ENCODE data around the gene SEC11A. TPM values are rescaled to one million over a fixed set of nuclear protein-coding genes. Genes with fewer than 3 reads are reported as not detected.
A peak's percentile ranks its signal among the peaks of the same experiment; 100 is the strongest.
"Not testable (repeated sequence)": the region's sequence is repeated elsewhere in the genome, so short reads cannot be mapped to it uniquely, and the experiment has no call there.

The SEC11A gene
- total and polyA plus RNA-seq, 4 donors = 108 to 185 (median 130) TPM

GRCh38 chr15:84654689-84655453 is 61.1 kb downstream of the SEC11A start:
- whole genome bisulfite sequencing (ENCODE audit: insufficient coverage) = 7% methylated on average over 17 of the region's 19 CpGs
- peak overlapping the region; percentile 96 for H3K27ac ChIP-seq (ENCODE audit: low read depth, low read length)
- DNase-seq (ENCODE audit: low read depth in 4 of 6, low spot score in 6 of 6) = peak in 3 of 6 donors; percentile 46 to 93 (median 91)
- H3K4me1 ChIP-seq (ENCODE audit: control insufficient read depth, insufficient read depth, low read length) = peaks cover 61% of the 10 kb centered on the region
- peak overlapping the region; percentile 78 for H3K4me3 ChIP-seq (ENCODE audit: low read depth, low read length)
- H3K9me3 ChIP-seq (ENCODE audit: control insufficient read depth, insufficient read depth, low read length) = no peaks in the 10 kb centered on the region
- no peaks in the 10 kb centered on the region for H3K27me3 ChIP-seq (ENCODE audit: control insufficient read depth, insufficient read depth, low read length)
- H3K36me3 ChIP-seq (ENCODE audit: control insufficient read depth, insufficient read depth, low read length) = peaks cover 20% of the 10 kb centered on the region

GRCh38 chr15:84653910-84654688 is 61.8 kb downstream of the SEC11A start, which contains the start of gene WDR73:
Gene WDR73 (minus strand): TSS chr15:84654283. CDS start chr15:84654274, 9 bp downstream.
- Histone ChIP-seq H3K4me1 (ENCODE audit: control insufficient read depth, insufficient read depth, low read length) (peaks cover 61% of the 10 kb centered on the region), H3K27ac (ENCODE audit: low read depth, low read length) (peak within 1 kb of the TSS; percentile 96), H3K36me3 (ENCODE audit: control insufficient read depth, insufficient read depth, low read length) (peaks cover 22% of the 10 kb centered on the region), H3K4me3 (ENCODE audit: low read depth, low read length) (peak within 1 kb of the TSS; percentile 78), H3K27me3 (ENCODE audit: control insufficient read depth, insufficient read depth, low read length) (no peaks in the 10 kb centered on the region), H3K9me3 (ENCODE audit: control insufficient read depth, insufficient read depth, low read length) (no peaks in the 10 kb centered on the region)
- 0% methylated on average over 44 of the region's 49 CpGs for WGBS (ENCODE audit: insufficient coverage)
- DNase-seq (ENCODE audit: low read depth in 4 of 6, low spot score in 6 of 6) = peak; percentile 86 to 99 (median 98)

- no peak for DNase-seq (ENCODE audit: low read depth in 4 of 6, low spot score in 6 of 6)
- H3K36me3 ChIP-seq (ENCODE audit: control insufficient read depth, insufficient read depth, low read length) = peaks cover 26% of the 10 kb centered on the region
- WGBS (ENCODE audit: insufficient coverage) = 23% methylated on average over 7 of the region's 7 CpGs
- peaks cover 55% of the 10 kb centered on the region for H3K4me1 ChIP-seq (ENCODE audit: control insufficient read depth, insufficient read depth, low read length)
- no peaks in the 10 kb centered on the region for H3K27me3 ChIP-seq (ENCODE audit: control insufficient read depth, insufficient read depth, low read length)
- H3K9me3 ChIP-seq (ENCODE audit: control insufficient read depth, insufficient read depth, low read length) = no peaks in the 10 kb centered on the region
- H3K27ac ChIP-seq (ENCODE audit: low read depth, low read length) = peak overlapping the region; percentile 96
- H3K4me3 ChIP-seq (ENCODE audit: low read depth, low read length) = peak overlapping the region; percentile 78
These were observed 62.4 kb downstream of the SEC11A start for GRCh38 chr15:84653584-84653909.

GRCh38 chr15:84649706-84650105 is 66.2 kb downstream of the SEC11A start:
- DNase-seq (ENCODE audit: low read depth in 4 of 6, low spot score in 6 of 6) = no peak
- WGBS (ENCODE audit: insufficient coverage) = 100% methylated on average over 1 of the region's 2 CpGs
- H3K36me3 ChIP-seq (ENCODE audit: control insufficient read depth, insufficient read depth, low read length) = peaks cover 52% of the 10 kb centered on the region
- H3K27me3 ChIP-seq (ENCODE audit: control insufficient read depth, insufficient read depth, low read length) = no peaks in the 10 kb centered on the region
- H3K27ac ChIP-seq (ENCODE audit: low read depth, low read length) = no peak overlapping the region
- peaks cover 25% of the 10 kb centered on the region for H3K4me1 ChIP-seq (ENCODE audit: control insufficient read depth, insufficient read depth, low read length)
- H3K9me3 ChIP-seq (ENCODE audit: control insufficient read depth, insufficient read depth, low read length) = no peaks in the 10 kb centered on the region
- no peak overlapping the region for H3K4me3 ChIP-seq (ENCODE audit: low read depth, low read length)

DNA sequence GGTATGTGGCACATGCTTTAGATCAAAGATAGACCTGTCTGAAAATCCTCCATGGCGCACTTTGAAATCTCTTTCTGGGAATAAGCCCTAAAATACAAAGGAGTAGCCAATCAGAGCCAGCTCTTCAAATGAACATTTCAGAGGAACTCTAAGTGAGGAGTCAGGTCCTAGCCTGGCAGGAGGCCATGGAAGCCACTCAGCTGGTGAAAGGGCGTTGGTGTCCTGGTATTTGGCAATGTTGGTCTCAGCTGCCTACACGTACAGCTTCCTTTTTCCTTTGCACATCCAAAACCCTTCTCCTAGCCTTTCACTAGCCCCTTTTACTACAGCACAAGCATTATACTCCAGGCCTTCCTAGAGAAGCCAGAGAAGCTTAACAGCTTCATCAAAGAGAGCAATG is 67.4 kb downstream of the SEC11A start:
- no peak overlapping the region for H3K4me3 ChIP-seq (ENCODE audit: low read depth, low read length)
- peaks cover 63% of the 10 kb centered on the region for H3K36me3 ChIP-seq (ENCODE audit: control insufficient read depth, insufficient read depth, low read length)
- no peaks in the 10 kb centered on the region for H3K27me3 ChIP-seq (ENCODE audit: control insufficient read depth, insufficient read depth, low read length)
- WGBS (ENCODE audit: insufficient coverage) = 75% methylated on average over 2 of the region's 3 CpGs
- peaks cover 20% of the 10 kb centered on the region for H3K4me1 ChIP-seq (ENCODE audit: control insufficient read depth, insufficient read depth, low read length)
- no peaks in the 10 kb centered on the region for H3K9me3 ChIP-seq (ENCODE audit: control insufficient read depth, insufficient read depth, low read length)
- no peak overlapping the region for H3K27ac ChIP-seq (ENCODE audit: low read depth, low read length)
- DNase-seq (ENCODE audit: low read depth in 4 of 6, low spot score in 6 of 6) = no peak

DNA sequence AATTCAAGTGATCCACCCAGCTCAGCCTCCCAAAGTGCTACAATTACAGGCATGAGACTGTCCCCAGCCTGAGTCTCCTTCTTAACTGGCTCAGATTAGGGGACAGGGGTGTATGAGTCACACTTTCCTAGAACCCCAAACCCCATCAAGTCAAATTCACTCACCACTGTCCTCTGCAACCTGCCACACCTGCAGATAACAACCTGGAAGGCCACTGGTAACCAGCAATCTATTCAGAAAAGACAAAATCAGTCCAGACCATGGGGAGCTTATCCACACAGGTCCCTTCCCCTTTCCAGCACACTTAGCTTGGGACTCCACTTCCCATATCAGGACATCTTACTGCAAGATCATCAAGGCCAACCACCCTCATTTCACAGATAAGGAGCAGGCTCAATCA is 68.2 kb downstream of the SEC11A start:
- DNase-seq (ENCODE audit: low read depth in 4 of 6, low spot score in 6 of 6) = no peak
- Histone ChIP-seq H3K27me3 (ENCODE audit: control insufficient read depth, insufficient read depth, low read length) (no peaks in the 10 kb centered on the region), H3K27ac (ENCODE audit: low read depth, low read length) (no peak overlapping the region), H3K4me1 (ENCODE audit: control insufficient read depth, insufficient read depth, low read length) (peaks cover 11% of the 10 kb centered on the region), H3K4me3 (ENCODE audit: low read depth, low read length) (no peak overlapping the region), H3K9me3 (ENCODE audit: control insufficient read depth, insufficient read depth, low read length) (no peaks in the 10 kb centered on the region), H3K36me3 (ENCODE audit: control insufficient read depth, insufficient read depth, low read length) (peaks cover 66% of the 10 kb centered on the region)

DNA sequence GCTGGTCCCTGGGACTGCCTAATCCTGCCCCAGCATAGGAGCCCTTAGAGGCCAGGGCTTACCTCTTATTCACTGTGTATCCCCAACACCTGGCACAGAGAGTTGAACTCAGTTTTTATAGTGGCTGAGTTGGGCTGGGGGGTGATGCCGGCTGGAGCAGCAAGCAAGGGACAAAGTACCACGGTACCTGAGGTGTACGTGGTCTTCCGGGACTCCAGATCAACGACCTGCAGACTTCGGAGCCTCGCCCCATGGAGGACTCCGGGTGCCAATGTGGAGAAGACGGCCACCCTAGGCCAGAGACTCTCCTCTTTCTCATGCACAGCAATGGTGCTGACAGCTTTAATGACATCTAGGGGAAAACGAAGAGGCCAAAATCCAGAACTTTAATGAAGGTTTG is 69.9 kb downstream of the SEC11A start:
- H3K36me3 ChIP-seq (ENCODE audit: control insufficient read depth, insufficient read depth, low read length) = peaks cover 69% of the 10 kb centered on the region
- H3K27ac ChIP-seq (ENCODE audit: low read depth, low read length) = no peak overlapping the region
- H3K9me3 ChIP-seq (ENCODE audit: control insufficient read depth, insufficient read depth, low read length) = no peaks in the 10 kb centered on the region
- no peak overlapping the region for H3K4me3 ChIP-seq (ENCODE audit: low read depth, low read length)
- peaks cover 6% of the 10 kb centered on the region for H3K4me1 ChIP-seq (ENCODE audit: control insufficient read depth, insufficient read depth, low read length)
- H3K27me3 ChIP-seq (ENCODE audit: control insufficient read depth, insufficient read depth, low read length) = no peaks in the 10 kb centered on the region
- DNase-seq (ENCODE audit: low read depth in 4 of 6, low spot score in 6 of 6) = no peak
- 96% methylated on average over 7 of the region's 10 CpGs for WGBS (ENCODE audit: insufficient coverage)

GRCh38 chr15:84645496-84645895 is 70.4 kb downstream of the SEC11A start:
- DNase-seq (ENCODE audit: low read depth in 4 of 6, low spot score in 6 of 6) = no peak
- Histone ChIP-seq H3K4me3 (ENCODE audit: low read depth, low read length) (no peak overlapping the region), H3K9me3 (ENCODE audit: control insufficient read depth, insufficient read depth, low read length) (no peaks in the 10 kb centered on the region), H3K27ac (ENCODE audit: low read depth, low read length) (no peak overlapping the region), H3K36me3 (ENCODE audit: control insufficient read depth, insufficient read depth, low read length) (peaks cover 67% of the 10 kb centered on the region), H3K27me3 (ENCODE audit: control insufficient read depth, insufficient read depth, low read length) (no peaks in the 10 kb centered on the region), H3K4me1 (ENCODE audit: control insufficient read depth, insufficient read depth, low read length) (peaks cover under 1% of the 10 kb centered on the region)
- WGBS (ENCODE audit: insufficient coverage) = 94% methylated on average over 10 of the region's 10 CpGs

DNA sequence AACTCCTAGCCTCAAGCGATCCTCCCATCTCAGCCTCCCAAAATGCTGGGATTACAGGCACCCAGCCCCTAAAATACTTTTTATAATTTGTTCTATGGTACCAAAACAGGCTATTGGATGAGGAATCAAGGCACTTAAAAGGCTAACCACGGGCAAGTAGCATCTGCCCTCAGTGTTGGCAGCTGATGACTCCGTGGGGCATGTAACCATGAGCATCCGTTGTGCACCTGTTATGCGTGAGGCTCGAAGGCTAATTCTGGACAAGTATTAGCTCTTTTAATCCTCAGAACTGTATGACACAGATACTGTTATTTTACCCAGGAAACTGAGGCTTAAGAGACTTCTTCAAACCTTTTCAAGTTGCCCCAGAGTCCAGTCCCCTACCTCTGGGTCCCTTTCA is 72.1 kb downstream of the SEC11A start:
- Histone ChIP-seq H3K36me3 (ENCODE audit: control insufficient read depth, insufficient read depth, low read length) (peaks cover 77% of the 10 kb centered on the region), H3K4me1 (ENCODE audit: control insufficient read depth, insufficient read depth, low read length) (no peaks in the 10 kb centered on the region), H3K27ac (ENCODE audit: low read depth, low read length) (no peak overlapping the region), H3K27me3 (ENCODE audit: control insufficient read depth, insufficient read depth, low read length) (no peaks in the 10 kb centered on the region), H3K9me3 (ENCODE audit: control insufficient read depth, insufficient read depth, low read length) (no peaks in the 10 kb centered on the region), H3K4me3 (ENCODE audit: low read depth, low read length) (no peak overlapping the region)
- no peak for DNase-seq (ENCODE audit: low read depth in 4 of 6, low spot score in 6 of 6)
- WGBS (ENCODE audit: insufficient coverage) = 91% methylated on average over 5 of the region's 6 CpGs

DNA sequence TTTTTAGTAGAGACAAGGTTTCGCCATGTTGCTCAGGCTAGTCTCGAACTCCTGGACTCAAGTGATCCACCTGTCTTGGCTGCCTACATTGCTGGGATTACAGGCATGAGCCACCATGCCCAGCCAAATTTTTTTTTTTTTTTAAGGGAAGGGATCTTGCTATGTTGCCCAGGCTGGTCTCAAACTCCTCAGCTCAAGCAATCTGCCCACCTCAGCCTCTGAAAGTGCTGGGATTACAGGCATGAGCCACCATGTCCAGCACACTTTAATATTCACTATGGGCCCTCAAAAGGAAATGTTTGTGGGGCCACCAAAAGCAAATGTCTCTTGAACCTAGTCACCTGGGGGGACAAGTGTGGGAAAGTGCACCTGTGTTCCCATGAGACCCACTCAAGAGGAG is 73.3 kb downstream of the SEC11A start:
- H3K4me1 ChIP-seq (ENCODE audit: control insufficient read depth, insufficient read depth, low read length); H3K9me3 ChIP-seq (ENCODE audit: control insufficient read depth, insufficient read depth, low read length); DNase-seq (ENCODE audit: low read depth in 4 of 6, low spot score in 6 of 6); H3K4me3 ChIP-seq (ENCODE audit: low read depth, low read length); H3K27me3 ChIP-seq (ENCODE audit: control insufficient read depth, insufficient read depth, low read length); H3K27ac ChIP-seq (ENCODE audit: low read depth, low read length): not testable (repeated sequence)
- 0% methylated on average over 1 of the region's 2 CpGs for WGBS (ENCODE audit: insufficient coverage)
- peaks cover 69% of the 10 kb centered on the region for H3K36me3 ChIP-seq (ENCODE audit: control insufficient read depth, insufficient read depth, low read length)
